K562 (cell line): ENCODE measurements around the gene ERI2. TPM values are rescaled to one million over a fixed set of nuclear protein-coding genes. Genes with fewer than 3 reads are reported as not detected.
A peak's percentile ranks its signal among the peaks of the same experiment; 100 is the strongest.

Experiments
- BCLAF1 ChIP-seq, 2 experiments: fragments of 450-650 bp in 1 of 2; IDR thresholded peaks; 2 replicates each; pipeline ENCODE4 v1.6.1; 2011 to 2017; ENCODE audit warnings: low read depth in 2 of 2, antibody characterized with exemption in 1 of 2, borderline replicate concordance in 1 of 2, low read length in 1 of 2, mild to moderate bottlenecking in 1 of 2, mixed read lengths in 1 of 2; ENCODE audit not compliant: control insufficient read depth in 1 of 2
- CBX5 ChIP-seq: IDR thresholded peaks from 2 replicates; pipeline ENCODE4 v1.6.1; 2014; ENCODE audit warnings: low read depth, borderline replicate concordance
- DPF2 ChIP-seq: fragments of 450-650 bp; IDR thresholded peaks from 2 replicates; pipeline ENCODE4 v1.6.1; 2016
- ETV1 ChIP-seq: fragments of 450-650 bp; conservative IDR thresholded peaks from 2 replicates; pipeline ENCODE4 v1.6.1; 2016; ENCODE audit warnings: missing genetic modification characterization, control low read depth, low read depth, missing compliant biosample characterization
- FOXP4 ChIP-seq: sonication (generic); formaldehyde crosslinking; IDR thresholded peaks from 2 replicates; pipeline ENCODE4 v1.8.0; 2022; ENCODE audit warnings: mild to moderate bottlenecking, missing genetic modification reagents, borderline replicate concordance
- HOMEZ ChIP-seq: fragments of 250-450 bp; sonication (Bioruptor Pico); IDR thresholded peaks from 2 replicates; pipeline ENCODE4 v1.4.0; 2020; ENCODE audit warnings: mild to moderate bottlenecking, moderate library complexity
- LEF1 ChIP-seq: fragments of 450-650 bp; IDR thresholded peaks from 2 replicates; pipeline ENCODE4 v1.6.1; 2016; ENCODE audit warnings: mild to moderate bottlenecking
- MCM7 ChIP-seq, 2 experiments: fragments of 450-650 bp; IDR thresholded peaks; 2 replicates each; pipeline ENCODE4 v1.6.1; 2016 to 2018
- MEF2D ChIP-seq: conservative IDR thresholded peaks from 2 replicates; pipeline ENCODE4 v1.6.1; 2016; ENCODE audit warnings: low read depth, missing genetic modification characterization, missing compliant biosample characterization
- MIER1 ChIP-seq: fragments of 450-650 bp; IDR thresholded peaks from 2 replicates; pipeline ENCODE4 v1.6.1; 2016; ENCODE audit warnings: antibody characterized with exemption, mild to moderate bottlenecking, low read depth
- NELFE ChIP-seq: IDR thresholded peaks from 2 replicates; pipeline ENCODE4 v1.6.1; 2011; ENCODE audit warnings: mild to moderate bottlenecking; ENCODE audit not compliant: insufficient read depth, insufficient read length
- NONO ChIP-seq, 2 experiments: fragments of 200-400 bp in 1 of 2; fragments of 450-650 bp in 1 of 2; formaldehyde crosslinking in 1 of 2; IDR thresholded peaks; 2 replicates each; pipeline ENCODE4 v1.6.1; 2017; ENCODE audit warnings: low read depth in 2 of 2, mild to moderate bottlenecking in 2 of 2, moderate library complexity in 2 of 2, low read length in 1 of 2
- RBM39 ChIP-seq: fragments of 200-400 bp; formaldehyde crosslinking; optimal IDR thresholded peaks from 2 replicates; pipeline ENCODE3; 2018; ENCODE audit warnings: low read depth, low read length
- RFX1 ChIP-seq: fragments of 450-650 bp; IDR thresholded peaks from 2 replicates; pipeline ENCODE4 v1.6.1; 2016; ENCODE audit warnings: mild to moderate bottlenecking, moderate library complexity
- RFX5 ChIP-seq: IDR thresholded peaks from 2 replicates; pipeline ENCODE4 v1.6.1; 2011; ENCODE audit warnings: low read depth, mild to moderate bottlenecking, improper control_type of control experiment, low read length
- TCF7 ChIP-seq: sonication (generic); IDR thresholded peaks from 2 replicates; pipeline ENCODE4 v1.6.1; 2016; ENCODE audit warnings: antibody characterized with exemption, borderline replicate concordance
- ZNF282 ChIP-seq: sonication (generic); formaldehyde crosslinking; IDR thresholded peaks from 2 replicates; pipeline ENCODE4 v1.8.1; 2023; ENCODE audit warnings: missing genetic modification reagents
- ZNF57 ChIP-seq: fragments of 450-650 bp; formaldehyde crosslinking; IDR thresholded peaks from 2 replicates; pipeline ENCODE4 v1.4.0; 2020; ENCODE audit warnings: mild to moderate bottlenecking, moderate library complexity
- ZNF778 ChIP-seq: fragments of 450-650 bp; formaldehyde crosslinking; IDR thresholded peaks from 2 replicates; pipeline ENCODE4 v1.4.0; 2020; ENCODE audit warnings: mild to moderate bottlenecking, moderate library complexity
- polyA plus RNA-seq, 8 experiments: library from polyadenylated mRNA; depleted of rRNA in 4 of 8; stranded (reverse) in 5 of 8; unstranded in 3 of 8; fragments of >200 nt; fragmentation: Nextera tagmentation in 2 of 8; fragmentation: Illumina TruSeq in 1 of 8; extraction: Ambion mirVana in 2 of 8; extraction: Trizol in 1 of 8; gene quantifications; 2 replicates each; pipeline versions ENCODE4 v1.2.1 to v1.2.3, GENCODE V29; 2011 to 2014; ENCODE audit warnings: inconsistent platforms in 1 of 8, missing spikeins in 1 of 8
- total RNA-seq, 7 experiments: library from RNA; depleted of rRNA in 6 of 7; stranded (reverse); fragments of >200 nt in 6 of 7; fragmentation: Illumina TruSeq in 2 of 7; extraction: Trizol in 2 of 7; gene quantifications; 2 replicates each; pipeline versions ENCODE4 v1.2.1 to v1.2.3, GENCODE V29; 2011 to 2021; ENCODE audit warnings: low replicate concordance in 1 of 7
- TF ChIP-seq, protein P1 (sequence below): fragments of 250-450 bp; sonication (Bioruptor Pico); IDR thresholded peaks from 2 replicates; pipeline ENCODE4 v1.4.0; 2020; ENCODE audit warnings: mild to moderate bottlenecking

The ERI2 gene
- total and polyA plus RNA-seq, 9 of the 15 experiments (the other 6 are each of a cell fraction or from before 2014, with no cell fraction given), result 23.3 to 57.0 (median 48.1) TPM

DNA sequence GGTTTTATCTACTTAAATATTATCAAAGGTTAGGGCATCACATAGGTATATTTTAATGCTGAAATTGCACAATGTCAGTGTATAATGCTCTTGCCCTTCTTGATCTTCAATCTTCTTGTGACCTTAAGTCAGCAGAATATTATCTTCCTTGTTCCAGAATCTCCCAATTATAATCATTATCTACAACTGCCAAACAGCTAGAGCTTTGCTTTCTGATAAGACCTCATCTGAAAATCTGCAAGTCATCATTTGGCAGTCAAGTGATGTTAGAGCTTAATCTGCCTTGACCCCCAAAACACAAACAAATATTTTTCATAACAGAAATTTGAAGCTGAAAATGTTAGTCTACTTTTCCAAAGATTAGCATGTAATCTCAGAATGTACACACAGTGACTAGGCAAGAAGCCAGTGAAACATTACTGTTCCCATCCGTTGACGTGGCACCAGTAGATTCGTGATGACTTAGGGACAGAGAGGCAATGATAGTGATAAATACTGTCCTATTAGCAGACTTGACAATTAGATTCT lies 19.8 kb upstream of the ERI2 start (continued):
- TF ChIP-seq NONO (IDR thresholded peaks at IDR 0.05; ENCODE audit: low read depth in 2 of 2, low read length in 1 of 2) (no peak), RFX5 (no peak), RFX1 (no peak), ETV1 (no peak), ZNF778 (CRISPR knock-in tag) (no peak), ZNF282 (CRISPR knock-in tag) (no peak), NELFE (no peak), TCF7 (no peak), DPF2 (peak; percentile 96), BCLAF1 (IDR thresholded peaks at IDR 0.05; ENCODE audit: borderline replicate concordance in 1 of 2, control insufficient read depth in 1 of 2, low read depth in 2 of 2, low read length in 1 of 2) (no peak), MIER1 (no peak), CBX5 (no peak), MCM7 (IDR thresholded peaks at IDR 0.05) (no peak), LEF1 (peak; percentile 63; the same call in 1 of the 2 replicates), FOXP4 (CRISPR knock-in tag) (no peak), HOMEZ (CRISPR knock-in tag) (no peak; the same call in 1 of the 2 replicates), MEF2D (tag) (peak; percentile 71; the same call in 1 of the 2 replicates), RBM39 (no peak), ZNF57 (no peak)
- TF ChIP-seq, protein P1, sequence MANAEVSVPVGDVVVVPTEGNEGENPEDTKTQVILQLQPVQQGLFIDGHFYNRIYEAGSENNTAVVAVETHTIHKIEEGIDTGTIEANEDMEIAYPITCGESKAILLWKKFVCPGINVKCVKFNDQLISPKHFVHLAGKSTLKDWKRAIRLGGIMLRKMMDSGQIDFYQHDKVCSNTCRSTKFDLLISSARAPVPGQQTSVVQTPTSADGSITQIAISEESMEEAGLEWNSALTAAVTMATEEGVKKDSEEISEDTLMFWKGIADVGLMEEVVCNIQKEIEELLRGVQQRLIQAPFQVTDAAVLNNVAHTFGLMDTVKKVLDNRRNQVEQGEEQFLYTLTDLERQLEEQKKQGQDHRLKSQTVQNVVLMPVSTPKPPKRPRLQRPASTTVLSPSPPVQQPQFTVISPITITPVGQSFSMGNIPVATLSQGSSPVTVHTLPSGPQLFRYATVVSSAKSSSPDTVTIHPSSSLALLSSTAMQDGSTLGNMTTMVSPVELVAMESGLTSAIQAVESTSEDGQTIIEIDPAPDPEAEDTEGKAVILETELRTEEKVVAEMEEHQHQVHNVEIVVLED (CRISPR knock-in tag), result no peak; the same call in 1 of the 2 replicates
